ENCODE results near the gene C18orf54.

DNA sequence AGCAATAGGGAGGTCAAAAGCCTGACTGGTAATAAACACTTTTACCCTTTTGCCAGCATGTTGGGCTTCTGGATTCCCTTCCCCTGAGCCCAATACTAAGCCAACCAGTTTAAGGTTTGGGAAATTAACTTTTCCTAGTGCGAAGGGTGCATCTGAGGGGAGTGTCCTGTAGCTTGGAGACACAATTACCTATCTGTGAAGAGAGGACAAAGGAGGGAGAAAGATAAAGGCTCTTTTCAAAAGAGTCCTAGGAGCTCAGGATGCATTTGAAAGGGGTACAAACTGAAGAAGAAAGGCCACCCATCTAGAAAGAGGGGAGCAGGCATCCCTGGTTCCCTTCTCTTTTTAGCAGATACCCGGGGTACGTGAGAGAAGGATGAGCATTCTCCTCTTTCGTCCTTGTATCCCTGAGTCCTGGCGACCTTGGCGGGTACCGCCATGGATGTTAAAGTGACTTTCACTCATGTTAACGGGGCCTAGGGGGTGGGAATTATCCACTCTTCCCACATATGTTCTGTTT, 25.1 kb downstream of the C18orf54 start:
- TF ChIP-seq, protein P1, sequence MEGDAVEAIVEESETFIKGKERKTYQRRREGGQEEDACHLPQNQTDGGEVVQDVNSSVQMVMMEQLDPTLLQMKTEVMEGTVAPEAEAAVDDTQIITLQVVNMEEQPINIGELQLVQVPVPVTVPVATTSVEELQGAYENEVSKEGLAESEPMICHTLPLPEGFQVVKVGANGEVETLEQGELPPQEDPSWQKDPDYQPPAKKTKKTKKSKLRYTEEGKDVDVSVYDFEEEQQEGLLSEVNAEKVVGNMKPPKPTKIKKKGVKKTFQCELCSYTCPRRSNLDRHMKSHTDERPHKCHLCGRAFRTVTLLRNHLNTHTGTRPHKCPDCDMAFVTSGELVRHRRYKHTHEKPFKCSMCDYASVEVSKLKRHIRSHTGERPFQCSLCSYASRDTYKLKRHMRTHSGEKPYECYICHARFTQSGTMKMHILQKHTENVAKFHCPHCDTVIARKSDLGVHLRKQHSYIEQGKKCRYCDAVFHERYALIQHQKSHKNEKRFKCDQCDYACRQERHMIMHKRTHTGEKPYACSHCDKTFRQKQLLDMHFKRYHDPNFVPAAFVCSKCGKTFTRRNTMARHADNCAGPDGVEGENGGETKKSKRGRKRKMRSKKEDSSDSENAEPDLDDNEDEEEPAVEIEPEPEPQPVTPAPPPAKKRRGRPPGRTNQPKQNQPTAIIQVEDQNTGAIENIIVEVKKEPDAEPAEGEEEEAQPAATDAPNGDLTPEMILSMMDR (IDR thresholded peaks at IDR 0.05): no peak
- no peak for TF ChIP-seq EZH2phosphoT487 (IDR thresholded peaks at IDR 0.05)
- no peak for TF ChIP-seq EZH2 (IDR thresholded peaks at IDR 0.05)

All from neural progenitor cell (in vitro differentiated cells).